ENCODE measurements around the gene PRR20G.

DNA sequence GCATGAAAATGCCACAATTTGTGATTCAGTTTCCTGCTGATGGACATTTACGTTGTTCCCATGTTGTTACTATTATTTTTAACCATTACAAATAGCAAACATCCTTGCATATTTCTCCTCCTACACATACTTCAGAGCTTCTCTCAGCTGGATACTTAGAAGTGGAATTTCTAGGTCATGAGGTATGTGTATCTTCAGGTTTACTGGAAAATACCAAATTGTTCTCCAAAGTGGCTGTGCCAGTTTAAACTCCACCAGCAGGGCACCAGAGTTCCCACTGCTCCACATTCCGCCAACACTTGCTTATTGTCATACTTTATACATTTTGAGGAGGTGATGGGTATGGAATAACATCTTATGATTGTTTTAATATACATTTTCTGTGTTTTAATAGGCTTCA, 49.2 kb downstream of the PRR20G start:
- TF ChIP-seq JUNB (IDR thresholded peaks at IDR 0.05; ENCODE audit: unreplicated experiment) (no peak), ZNF331 (CRISPR knock-in tag; IDR thresholded peaks at IDR 0.05; ENCODE audit: low read depth) (no peak), POLR2AphosphoS5 (IDR thresholded peaks at IDR 0.05; ENCODE audit: low read depth) (no peak), EZH2 (IDR thresholded peaks at IDR 0.05; ENCODE audit: low read depth, unreplicated experiment) (no peak)
- TF ChIP-seq, protein P1, sequence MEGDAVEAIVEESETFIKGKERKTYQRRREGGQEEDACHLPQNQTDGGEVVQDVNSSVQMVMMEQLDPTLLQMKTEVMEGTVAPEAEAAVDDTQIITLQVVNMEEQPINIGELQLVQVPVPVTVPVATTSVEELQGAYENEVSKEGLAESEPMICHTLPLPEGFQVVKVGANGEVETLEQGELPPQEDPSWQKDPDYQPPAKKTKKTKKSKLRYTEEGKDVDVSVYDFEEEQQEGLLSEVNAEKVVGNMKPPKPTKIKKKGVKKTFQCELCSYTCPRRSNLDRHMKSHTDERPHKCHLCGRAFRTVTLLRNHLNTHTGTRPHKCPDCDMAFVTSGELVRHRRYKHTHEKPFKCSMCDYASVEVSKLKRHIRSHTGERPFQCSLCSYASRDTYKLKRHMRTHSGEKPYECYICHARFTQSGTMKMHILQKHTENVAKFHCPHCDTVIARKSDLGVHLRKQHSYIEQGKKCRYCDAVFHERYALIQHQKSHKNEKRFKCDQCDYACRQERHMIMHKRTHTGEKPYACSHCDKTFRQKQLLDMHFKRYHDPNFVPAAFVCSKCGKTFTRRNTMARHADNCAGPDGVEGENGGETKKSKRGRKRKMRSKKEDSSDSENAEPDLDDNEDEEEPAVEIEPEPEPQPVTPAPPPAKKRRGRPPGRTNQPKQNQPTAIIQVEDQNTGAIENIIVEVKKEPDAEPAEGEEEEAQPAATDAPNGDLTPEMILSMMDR (conservative IDR thresholded peaks at IDR 0.05; ENCODE audit: low read depth in 2 of 2): no peak

Measured in GM23338 (cell line).